HEK293T (cell line): ENCODE results near the gene PI4KA.

Experiments
- BHLHE40 ChIP-seq: fragments of 450-650 bp; IDR thresholded peaks from 2 replicates; pipeline ENCODE4 v1.6.1; 2016; ENCODE audit warnings: mild to moderate bottlenecking, moderate library complexity, borderline replicate concordance
- ELF4 ChIP-seq: fragments of 450-650 bp; IDR thresholded peaks from 2 replicates; pipeline ENCODE4 v1.6.1; 2017; ENCODE audit warnings: antibody characterized with exemption
- FOXA1 ChIP-seq: fragments of 450-650 bp; IDR thresholded peaks from 2 replicates; pipeline ENCODE4 v1.6.1; 2016; ENCODE audit warnings: mild to moderate bottlenecking
- FOXK2 ChIP-seq: fragments of 450-650 bp; IDR thresholded peaks from 2 replicates; pipeline ENCODE4 v1.6.1; 2016; ENCODE audit warnings: mild to moderate bottlenecking
- FOXM1 ChIP-seq: fragments of 450-650 bp; IDR thresholded peaks from 2 replicates; pipeline ENCODE4 v1.6.1; 2017; ENCODE audit warnings: mild to moderate bottlenecking, borderline replicate concordance
- HDGF ChIP-seq: fragments of 450-650 bp; IDR thresholded peaks from 2 replicates; pipeline ENCODE4 v1.6.1; 2017; ENCODE audit warnings: antibody characterized with exemption, borderline replicate concordance
- L3MBTL2 ChIP-seq: fragments of 450-650 bp; conservative IDR thresholded peaks from 2 replicates; pipeline ENCODE4 v1.6.1; 2016; ENCODE audit warnings: mild to moderate bottlenecking
- SP1 ChIP-seq: fragments of 450-650 bp; IDR thresholded peaks from 2 replicates; pipeline ENCODE4 v1.6.1; 2017
- SUZ12 ChIP-seq: fragments of 450-650 bp; IDR thresholded peaks from 2 replicates; pipeline ENCODE4 v1.6.1; 2016; ENCODE audit warnings: mild to moderate bottlenecking
- TARDBP ChIP-seq: fragments of 450-650 bp; IDR thresholded peaks from 2 replicates; pipeline ENCODE4 v1.6.1; 2016
- ZNF384 ChIP-seq: fragments of 450-650 bp; IDR thresholded peaks from 2 replicates; pipeline ENCODE4 v1.6.1; 2016

DNA sequence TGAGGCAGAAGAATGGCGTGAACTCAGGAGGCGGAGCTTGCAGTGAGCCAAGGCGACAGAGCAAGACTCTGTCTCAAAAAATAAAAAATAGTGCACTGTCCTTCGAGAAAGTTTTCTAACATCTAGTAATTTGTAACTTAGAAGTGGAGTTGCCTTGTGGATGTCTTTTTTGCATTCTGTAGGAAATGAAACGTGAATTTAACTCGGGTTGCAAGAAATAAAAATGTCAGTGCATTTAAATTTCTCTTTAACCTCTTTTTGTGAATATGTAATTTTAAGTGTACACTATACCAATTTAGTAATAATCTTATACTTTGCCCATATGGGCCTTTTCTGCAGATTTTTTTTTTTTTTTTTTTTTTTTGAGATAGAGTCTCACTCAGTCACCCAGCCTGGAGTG lies 32.4 kb upstream of the PI4KA start:
- TF ChIP-seq FOXM1, result no peak
- TF ChIP-seq SUZ12, result no peak
- no peak for TF ChIP-seq SP1
- no peak for TF ChIP-seq HDGF
- TF ChIP-seq FOXA1, result no peak
- TF ChIP-seq TARDBP, result no peak
- TF ChIP-seq BHLHE40, result no peak
- TF ChIP-seq FOXK2, result no peak
- TF ChIP-seq ELF4, result no peak
- no peak for TF ChIP-seq ZNF384
- no peak for TF ChIP-seq L3MBTL2
